Lower lobe of right lung (tissue), 2 donors: ENCODE results near the gene NUP50. TPM values are rescaled to one million over a fixed set of nuclear protein-coding genes. Genes with fewer than 3 reads are reported as not detected.

Experiments used
- ATAC-seq, 2 donors: fragments of 200-7000 bp; cut with Tn5 transposase; one replicate each; pipeline ENCODE4 v1.9.1; 2020 to 2022; ENCODE audit warnings: mild to moderate bottlenecking in 2 of 2, moderate library complexity in 2 of 2
- DNase-seq: peaks from one replicate; pipeline ENCODE4 v3.0.0-alpha.2; 2020
- H3K27ac ChIP-seq: fragments of 200-600 bp; one replicate; pipeline ENCODE4 v1.8.0; 2022
- H3K27me3 ChIP-seq: fragments of 200-600 bp; one replicate; pipeline ENCODE4 v1.8.0; 2022; ENCODE audit warnings: low read depth
- H3K36me3 ChIP-seq: fragments of 200-600 bp; one replicate; pipeline ENCODE4 v1.8.0; 2022; ENCODE audit warnings: mild to moderate bottlenecking
- H3K4me1 ChIP-seq: fragments of 200-600 bp; one replicate; pipeline ENCODE4 v1.8.0; 2022
- H3K4me3 ChIP-seq: fragments of 200-600 bp; one replicate; pipeline ENCODE4 v1.8.0; 2022; ENCODE audit warnings: mild to moderate bottlenecking
- H3K9me3 ChIP-seq: fragments of 200-600 bp; one replicate; pipeline ENCODE4 v1.8.0; 2022
- CTCF ChIP-seq: fragments of 200-600 bp; IDR thresholded peaks from one replicate; pipeline ENCODE4 v1.8.0; 2022; ENCODE audit warnings: antibody characterized with exemption, mild to moderate bottlenecking
- intact Hi-C: fragments of 100-400 bp; cut with DNase I; formaldehyde crosslinking; loops from one replicate; pipeline ENCODE4 v1.11.0; 2022
- total RNA-seq: library from RNA; stranded (reverse); fragmentation: NEBNext Ultra II Directional; extraction: Animal tissue kit (Norgen Biotek cat#: 25700); gene quantifications from one replicate; pipeline ENCODE4 v1.2.1, GENCODE V29; 2021
- donor health status: DM: no; HTN: yes; CAD: no; lungs with severe emphysema.

Gene NUP50
- total RNA-seq, 1 donor from 2014 or later, result 49.5 TPM

GRCh38 chr22:45217345-45217744, 53.6 kb downstream of the NUP50 start:
- no peaks in the 10 kb centered on the region for H3K27me3 ChIP-seq
- H3K36me3 ChIP-seq, result no peaks in the 10 kb centered on the region
- intact Hi-C loops, result no loop called here
- no peaks in the 10 kb centered on the region for H3K9me3 ChIP-seq
- DNase-seq (no peak), ATAC-seq (no peak)
- peaks cover 26% of the 10 kb centered on the region for H3K4me1 ChIP-seq
- no peak overlapping the region for H3K27ac ChIP-seq
- TF ChIP-seq CTCF, result no peak
- no peak overlapping the region for H3K4me3 ChIP-seq

GRCh38 chr22:45217806-45218205, 54.1 kb downstream of the NUP50 start:
- Histone ChIP-seq H3K36me3 (no peaks in the 10 kb centered on the region), H3K27ac (no peak overlapping the region), H3K4me3 (no peak overlapping the region), H3K27me3 (no peaks in the 10 kb centered on the region), H3K9me3 (no peaks in the 10 kb centered on the region), H3K4me1 (peaks cover 23% of the 10 kb centered on the region)
- intact Hi-C loops, result no loop called here
- no peak for TF ChIP-seq CTCF
- DNase-seq (peak; percentile 24), ATAC-seq (no peak)

- intact Hi-C loops, result no loop called here
- Histone ChIP-seq H3K9me3 (no peaks in the 10 kb centered on the region), H3K36me3 (no peaks in the 10 kb centered on the region), H3K4me3 (no peak overlapping the region), H3K4me1 (peaks cover 15% of the 10 kb centered on the region), H3K27ac (no peak overlapping the region), H3K27me3 (no peaks in the 10 kb centered on the region)
- no peak for DNase-seq
- no peak for TF ChIP-seq CTCF
- peak in 1 of 2 donors; percentile 52 for ATAC-seq
These were observed 55.3 kb downstream of the NUP50 start for GRCh38 chr22:45218976-45219375.

- Histone ChIP-seq H3K9me3 (no peaks in the 10 kb centered on the region), H3K4me1 (peaks cover 21% of the 10 kb centered on the region), H3K36me3 (no peaks in the 10 kb centered on the region), H3K27ac (no peak overlapping the region), H3K4me3 (no peak overlapping the region), H3K27me3 (no peaks in the 10 kb centered on the region)
- ATAC-seq, result no peak
- TF ChIP-seq CTCF, result no peak
- intact Hi-C loops, result no loop called here
- no peak for DNase-seq
These were observed 57.5 kb downstream of the NUP50 start for GRCh38 chr22:45221201-45221600.

GRCh38 chr22:45223304-45224117, 59.8 kb downstream of the NUP50 start:
- H3K36me3 ChIP-seq, result no peaks in the 10 kb centered on the region
- H3K9me3 ChIP-seq, result no peaks in the 10 kb centered on the region
- peaks cover 30% of the 10 kb centered on the region for H3K4me1 ChIP-seq
- no peaks in the 10 kb centered on the region for H3K27me3 ChIP-seq
- ATAC-seq (no peak), DNase-seq (no peak)
- no peak overlapping the region for H3K4me3 ChIP-seq
- intact Hi-C loops, result no loop called here
- H3K27ac ChIP-seq, result no peak overlapping the region
- no peak for TF ChIP-seq CTCF
